ENCODE data around the gene IRX6. TPM values are rescaled to one million over a fixed set of nuclear protein-coding genes. Genes with fewer than 3 reads are reported as not detected.

IRX6 gene
- total RNA-seq, 1 experiment from 2014 or later = not detected

GRCh38 chr16:55301385-55302008 is 22.5 kb upstream of the IRX6 start:
- Mint-ChIP-seq H3K4me3 (ENCODE audit: unreplicated experiment) (no peak overlapping the region), H3K9me3 (ENCODE audit: unreplicated experiment) (peaks cover 10% of the 10 kb centered on the region), H3K4me1 (ENCODE audit: low read depth, unreplicated experiment) (no peaks in the 10 kb centered on the region), H3K27me3 (ENCODE audit: insufficient read depth, unreplicated experiment) (peaks cover 19% of the 10 kb centered on the region), H3K36me3 (ENCODE audit: insufficient read depth, unreplicated experiment) (no peaks in the 10 kb centered on the region), H3K27ac (ENCODE audit: unreplicated experiment) (no peak overlapping the region)
- POLR2A ChIA-PET = interaction anchor here (0.5 kb wide), 1 partner anchor 9 kb away, joined by 3 read pairs; no protein-coding TSS in a partner anchor
- H3K36me3 ChIP-seq (ENCODE audit: control insufficient read depth, insufficient read depth, low read length) = no peaks in the 10 kb centered on the region
- no peak for DNase-seq
- no peaks in the 10 kb centered on the region for H3K9me3 ChIP-seq
- TF ChIP-seq CTCF (IDR thresholded peaks at IDR 0.05; ENCODE audit: insufficient read depth in 1 of 2, low read depth in 1 of 2, low read length in 1 of 2, severe bottlenecking in 1 of 2, unreplicated experiment in 1 of 2) = no peak
- no peak overlapping the region for H3K4me3 ChIP-seq (ENCODE audit: low read depth, low read length)
- H3K4me1 ChIP-seq = no peaks in the 10 kb centered on the region
- CTCF ChIA-PET = no interaction called here
- no TSS peak for BruUV-seq (replicated peaks)
- no peaks in the 10 kb centered on the region for H3K27me3 ChIP-seq (replicated peaks; ENCODE audit: control insufficient read depth, insufficient read depth, low read length)
- intact Hi-C loops (cut with micrococcal nuclease; ENCODE audit: unreplicated experiment) = no loop called here

- H3K9me3 ChIP-seq = no peaks in the 10 kb centered on the region
- Mint-ChIP-seq H3K36me3 (ENCODE audit: insufficient read depth, unreplicated experiment) (no peaks in the 10 kb centered on the region), H3K4me3 (ENCODE audit: unreplicated experiment) (no peak overlapping the region), H3K4me1 (ENCODE audit: low read depth, unreplicated experiment) (no peaks in the 10 kb centered on the region), H3K27me3 (ENCODE audit: insufficient read depth, unreplicated experiment) (peaks cover 20% of the 10 kb centered on the region), H3K9me3 (ENCODE audit: unreplicated experiment) (peaks cover 4% of the 10 kb centered on the region), H3K27ac (ENCODE audit: unreplicated experiment) (no peak overlapping the region)
- H3K36me3 ChIP-seq (ENCODE audit: control insufficient read depth, insufficient read depth, low read length) = no peaks in the 10 kb centered on the region
- intact Hi-C loops (cut with micrococcal nuclease; ENCODE audit: unreplicated experiment) = no loop called here
- no peak for DNase-seq
- POLR2A ChIA-PET = no interaction called here
- no peak for TF ChIP-seq CTCF (IDR thresholded peaks at IDR 0.05; ENCODE audit: insufficient read depth in 1 of 2, low read depth in 1 of 2, low read length in 1 of 2, severe bottlenecking in 1 of 2, unreplicated experiment in 1 of 2)
- BruUV-seq (replicated peaks) = no TSS peak
- H3K4me1 ChIP-seq = no peaks in the 10 kb centered on the region
- H3K4me3 ChIP-seq (ENCODE audit: low read depth, low read length) = no peak overlapping the region
- H3K27me3 ChIP-seq (replicated peaks; ENCODE audit: control insufficient read depth, insufficient read depth, low read length) = no peaks in the 10 kb centered on the region
- CTCF ChIA-PET = interaction anchor here (0.6 kb wide), 1 partner anchor 44 kb away, joined by 4 read pairs; no protein-coding TSS in a partner anchor
These were observed 21.4 kb upstream of the IRX6 start for GRCh38 chr16:55302635-55303034.

- TF ChIP-seq CTCF (IDR thresholded peaks at IDR 0.05; ENCODE audit: insufficient read depth in 1 of 2, low read depth in 1 of 2, low read length in 1 of 2, severe bottlenecking in 1 of 2, unreplicated experiment in 1 of 2) = no peak
- Mint-ChIP-seq H3K9me3 (ENCODE audit: unreplicated experiment) (no peaks in the 10 kb centered on the region), H3K4me3 (ENCODE audit: unreplicated experiment) (no peak overlapping the region), H3K27me3 (ENCODE audit: insufficient read depth, unreplicated experiment) (peaks cover 12% of the 10 kb centered on the region), H3K4me1 (ENCODE audit: low read depth, unreplicated experiment) (peaks cover 7% of the 10 kb centered on the region), H3K27ac (ENCODE audit: unreplicated experiment) (no peak overlapping the region), H3K36me3 (ENCODE audit: insufficient read depth, unreplicated experiment) (no peaks in the 10 kb centered on the region)
- CTCF ChIA-PET = no interaction called here
- no peaks in the 10 kb centered on the region for H3K27me3 ChIP-seq (replicated peaks; ENCODE audit: control insufficient read depth, insufficient read depth, low read length)
- no peaks in the 10 kb centered on the region for H3K9me3 ChIP-seq
- no peaks in the 10 kb centered on the region for H3K36me3 ChIP-seq (ENCODE audit: control insufficient read depth, insufficient read depth, low read length)
- intact Hi-C loops (cut with micrococcal nuclease; ENCODE audit: unreplicated experiment) = no loop called here
- H3K4me3 ChIP-seq (ENCODE audit: low read depth, low read length) = no peak overlapping the region
- POLR2A ChIA-PET = interaction anchor here (0.7 kb wide), 1 partner anchor 428 kb away, joined by 3 read pairs; no protein-coding TSS in a partner anchor
- BruUV-seq (replicated peaks) = no TSS peak
- H3K4me1 ChIP-seq = no peaks in the 10 kb centered on the region
- no peak for DNase-seq
These were observed 15.0 kb upstream of the IRX6 start for GRCh38 chr16:55308973-55309372.

Data from Caco-2 (cell line).